Body of pancreas (tissue), 4 donors: ENCODE measurements around the gene ANAPC5. TPM values are rescaled to one million over a fixed set of nuclear protein-coding genes. Genes with fewer than 3 reads are reported as not detected.

Experiments
- ATAC-seq: fragments of 150-250 bp; one replicate; pipeline ENCODE4 v1.9.1; 2016
- DNase-seq, 4 donors: peaks; one replicate each; pipeline ENCODE4 v3.0.0-alpha.2; 2019
- H3K27ac ChIP-seq, 4 donors: fragments of 200-600 bp; sonication (generic); 1 replicate in 3 of 4; 2 replicates in 1 of 4; pipeline versions ENCODE4 v1.5.1 to v1.6.1; 2016 to 2019; ENCODE audit warnings: mild to moderate bottlenecking in 1 of 4, mixed read lengths in 1 of 4, moderate library complexity in 1 of 4
- H3K27me3 ChIP-seq, 2 donors: fragments of 200-600 bp; sonication (generic); one replicate each; pipeline ENCODE4 v1.6.0; 2016; ENCODE audit warnings: mild to moderate bottlenecking in 1 of 2
- H3K36me3 ChIP-seq, 2 donors: fragments of 200-600 bp; sonication (generic); replicated peaks in 1 of 2; 2 replicates each; pipeline ENCODE4 v1.5.1; 2016; ENCODE audit warnings: low read depth in 2 of 2; ENCODE audit not compliant: insufficient read depth in 1 of 2
- H3K4me1 ChIP-seq: fragments of 200-600 bp; sonication (generic); one replicate; pipeline ENCODE4 v1.6.0; 2016
- H3K4me3 ChIP-seq, 2 donors: fragments of 200-600 bp; sonication (generic); 1 replicate in 1 of 2; 2 replicates in 1 of 2; pipeline ENCODE4 v1.5.1; 2016 to 2019
- H3K9me3 ChIP-seq, 3 donors: fragments of 200-600 bp; sonication (generic); 1 replicate in 2 of 3; 2 replicates in 1 of 3; pipeline ENCODE4 v1.5.1; 2016
- CTCF ChIP-seq, 7 experiments: fragments of 450-650 bp in 4 of 7; fragments of 200-600 bp in 3 of 7; sonication (generic) in 3 of 7; IDR thresholded peaks; one replicate each; pipeline ENCODE4 v1.5.1; 2016 to 2019; ENCODE audit warnings: antibody characterized with exemption in 7 of 7
- POLR2A ChIP-seq, 3 donors: fragments of 450-650 bp; IDR thresholded peaks; one replicate each; pipeline ENCODE4 v1.6.1; 2016; ENCODE audit warnings: antibody characterized with exemption in 3 of 3, mild to moderate bottlenecking in 2 of 3
- WGBS, 2 donors: methylation state at CpG; one replicate each; pipeline ENCODE4 v1.1.5; 2017; 5-methylcytosine and 5-hydroxymethylcytosine counted together
- intact Hi-C: fragments of 100-400 bp; cut with DNase I; formaldehyde crosslinking; loops from one replicate; pipeline ENCODE4 v1.15.1; 2023
- total RNA-seq, 2 donors: library from RNA; depleted of rRNA; stranded (reverse); fragments of >200 nt; gene quantifications; one replicate each; pipeline ENCODE4 v1.1.0, GENCODE V29; 2016

Gene ANAPC5
- total RNA-seq, 2 donors from 2014 or later, result 111 to 135 TPM

- WGBS, 2 donors, result 64 to 70% methylated on average over 5 of the region's 5 CpGs
- Histone ChIP-seq H3K4me1 (no peaks in the 10 kb centered on the region), H3K36me3 (no peaks in the 10 kb centered on the region), H3K4me3 (no peak overlapping the region), H3K9me3 (no peaks in the 10 kb centered on the region), H3K27ac (no peak overlapping the region), H3K27me3 (no peaks in the 10 kb centered on the region)
- no peak for DNase-seq
- no peak for ATAC-seq
- intact Hi-C loops, result no loop called here
- TF ChIP-seq POLR2A (IDR thresholded peaks at IDR 0.05) (no peak), CTCF (IDR thresholded peaks at IDR 0.05) (no peak)
These were observed 13.3 kb upstream of the ANAPC5 start for GRCh38 chr12:121365416-121366062.

- no peaks in the 10 kb centered on the region for H3K9me3 ChIP-seq
- H3K27ac ChIP-seq, result no peak overlapping the region
- no peaks in the 10 kb centered on the region for H3K4me1 ChIP-seq
- H3K36me3 ChIP-seq, result no peaks in the 10 kb centered on the region
- no peak for DNase-seq
- intact Hi-C loops, result no loop called here
- H3K27me3 ChIP-seq, result no peaks in the 10 kb centered on the region
- no peak for TF ChIP-seq CTCF (IDR thresholded peaks at IDR 0.05)
- TF ChIP-seq POLR2A (IDR thresholded peaks at IDR 0.05), result no peak
- 48 to 53% methylated on average over 5 of the region's 5 CpGs for WGBS, 2 donors
- no peak overlapping the region for H3K4me3 ChIP-seq
- ATAC-seq, result no peak
These were observed 12.5 kb upstream of the ANAPC5 start for GRCh38 chr12:121364683-121365121.

GRCh38 chr12:121358073-121358472 is 5.9 kb upstream of the ANAPC5 start:
- TF ChIP-seq POLR2A (IDR thresholded peaks at IDR 0.05) (no peak), CTCF (IDR thresholded peaks at IDR 0.05) (no peak)
- H3K27ac ChIP-seq, result no peak overlapping the region
- intact Hi-C loops, result no loop called here
- H3K9me3 ChIP-seq, result no peaks in the 10 kb centered on the region
- no peaks in the 10 kb centered on the region for H3K36me3 ChIP-seq
- WGBS, 2 donors, result 26 to 37% methylated on average over 3 of the region's 3 CpGs
- no peak overlapping the region for H3K4me3 ChIP-seq
- DNase-seq, result no peak
- no peaks in the 10 kb centered on the region for H3K27me3 ChIP-seq
- peaks cover 3% of the 10 kb centered on the region for H3K4me1 ChIP-seq
- ATAC-seq, result no peak

GRCh38 chr12:121357331-121357730 is 5.1 kb upstream of the ANAPC5 start:
- TF ChIP-seq CTCF (IDR thresholded peaks at IDR 0.05) (no peak), POLR2A (IDR thresholded peaks at IDR 0.05) (no peak)
- Histone ChIP-seq H3K27me3 (no peaks in the 10 kb centered on the region), H3K4me3 (no peak overlapping the region), H3K4me1 (peaks cover 6% of the 10 kb centered on the region), H3K9me3 (no peaks in the 10 kb centered on the region), H3K27ac (no peak overlapping the region), H3K36me3 (no peaks in the 10 kb centered on the region)
- DNase-seq, result no peak
- intact Hi-C loops, result no loop called here
- WGBS, 2 donors, result 65% methylated on average over 4 of the region's 4 CpGs
- no peak for ATAC-seq

GRCh38 chr12:121356657-121357056 is 4.4 kb upstream of the ANAPC5 start:
- no peak overlapping the region for H3K4me3 ChIP-seq
- 58 to 77% methylated on average over 3 of the region's 3 CpGs for WGBS, 2 donors
- intact Hi-C loops, result no loop called here
- no peak overlapping the region for H3K27ac ChIP-seq
- ATAC-seq (no peak), DNase-seq (no peak)
- no peaks in the 10 kb centered on the region for H3K9me3 ChIP-seq
- no peaks in the 10 kb centered on the region for H3K27me3 ChIP-seq
- TF ChIP-seq POLR2A (IDR thresholded peaks at IDR 0.05), result no peak
- no peak for TF ChIP-seq CTCF (IDR thresholded peaks at IDR 0.05)
- no peaks in the 10 kb centered on the region for H3K36me3 ChIP-seq
- peaks cover 6% of the 10 kb centered on the region for H3K4me1 ChIP-seq
